Osteoblast (primary cell): ENCODE measurements around the gene RPUSD1. TPM values are rescaled to one million over a fixed set of nuclear protein-coding genes. Genes with fewer than 3 reads are reported as not detected.
"Not testable (repeated sequence)": the region's sequence is repeated elsewhere in the genome, so short reads cannot be mapped to it uniquely, and the experiment has no call there.

Source experiments
- DNase-seq: peaks from one replicate; pipeline ENCODE4 v3.0.0; 2011; ENCODE audit warnings: low spot score, mixed read lengths; ENCODE audit not compliant: insufficient read length; ENCODE audit errors: missing footprints
- H2AFZ ChIP-seq: 2 replicates; pipeline ENCODE4 v1.6.0; 2011; ENCODE audit warnings: mild to moderate bottlenecking, low read length
- H3K27ac ChIP-seq: 2 replicates; pipeline ENCODE4 v1.5.1; 2011; ENCODE audit warnings: mild to moderate bottlenecking, low read depth, low read length, moderate library complexity
- H3K27me3 ChIP-seq: 2 replicates; pipeline ENCODE4 v1.6.0; 2012; ENCODE audit warnings: mild to moderate bottlenecking, control low read depth, inconsistent platforms, low read length, moderate library complexity; ENCODE audit not compliant: insufficient read depth
- H3K36me3 ChIP-seq: 2 replicates; pipeline ENCODE4 v1.5.1; 2011; ENCODE audit warnings: mild to moderate bottlenecking, low read length, control low read depth, moderate library complexity; ENCODE audit not compliant: insufficient read depth
- H3K4me1 ChIP-seq: 2 replicates; pipeline ENCODE4 v1.5.1; 2011; ENCODE audit warnings: mild to moderate bottlenecking, low read length, control low read depth, moderate library complexity; ENCODE audit not compliant: insufficient read depth
- H3K4me2 ChIP-seq: 2 replicates; pipeline ENCODE4 v1.6.0; 2011; ENCODE audit warnings: mild to moderate bottlenecking, low read length; ENCODE audit not compliant: insufficient read depth
- H3K4me3 ChIP-seq: fragments of 200-600 bp; sonication (generic); 3 replicates; pipeline ENCODE4 v1.5.1; 2012; ENCODE audit warnings: mild to moderate bottlenecking, low read length, inconsistent platforms; ENCODE audit not compliant: insufficient read depth
- H3K79me2 ChIP-seq: 2 replicates; pipeline ENCODE4 v1.6.0; 2012; ENCODE audit warnings: mild to moderate bottlenecking, low read length, control low read depth, inconsistent platforms; ENCODE audit not compliant: insufficient read depth
- H3K9me3 ChIP-seq: 2 replicates; pipeline ENCODE4 v1.5.1; 2011; ENCODE audit warnings: low read depth, low read length, control low read depth
- H4K20me1 ChIP-seq: 2 replicates; pipeline ENCODE4 v1.6.0; 2012; ENCODE audit warnings: mild to moderate bottlenecking, low read length, control low read depth; ENCODE audit not compliant: insufficient read depth
- total RNA-seq: library from RNA; depleted of rRNA; stranded (reverse); fragments of >200 nt; gene quantifications from 2 replicates; pipeline ENCODE4 v1.2.3, GENCODE V29; 2012
- TF ChIP-seq, protein P1 (sequence below): IDR thresholded peaks from 2 replicates; pipeline ENCODE4 v1.5.1; 2011; ENCODE audit warnings: mild to moderate bottlenecking, low read depth, low read length, moderate library complexity; ENCODE audit errors: extremely low read depth

The RPUSD1 gene
- total RNA-seq, 1 donor, result 28.2 TPM

DNA sequence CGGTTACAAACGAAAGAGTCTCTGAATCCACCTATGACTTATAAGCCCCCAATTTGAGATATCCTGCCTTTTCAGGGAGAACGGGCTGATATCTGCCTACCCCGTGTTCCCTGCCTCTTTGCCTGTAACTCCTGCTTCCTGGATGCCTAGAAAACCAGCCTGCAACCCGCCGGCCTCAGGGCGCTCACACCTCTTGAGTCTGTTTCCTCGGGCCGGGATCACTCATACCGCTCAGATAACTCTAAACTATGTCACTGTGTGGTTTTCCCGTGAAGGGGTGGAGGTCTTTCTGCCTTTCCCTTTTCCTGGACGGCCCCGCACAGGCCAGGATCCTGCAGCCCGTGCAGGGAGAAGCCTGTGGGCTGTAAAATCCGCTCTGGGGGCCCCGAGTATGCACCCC, 10.4 kb downstream of the RPUSD1 start:
- peak overlapping the region; percentile 29 for H2AFZ ChIP-seq
- no peak for DNase-seq
- no peaks in the 10 kb centered on the region for H3K9me3 ChIP-seq
- H3K4me2 ChIP-seq, result no peak overlapping the region
- H3K4me3 ChIP-seq, result no peak overlapping the region
- H4K20me1 ChIP-seq, result no peaks in the 10 kb centered on the region
- H3K27me3 ChIP-seq, result peaks cover 6% of the 10 kb centered on the region
- no peaks in the 10 kb centered on the region for H3K79me2 ChIP-seq
- H3K36me3 ChIP-seq, result no peaks in the 10 kb centered on the region
- TF ChIP-seq, protein P1, sequence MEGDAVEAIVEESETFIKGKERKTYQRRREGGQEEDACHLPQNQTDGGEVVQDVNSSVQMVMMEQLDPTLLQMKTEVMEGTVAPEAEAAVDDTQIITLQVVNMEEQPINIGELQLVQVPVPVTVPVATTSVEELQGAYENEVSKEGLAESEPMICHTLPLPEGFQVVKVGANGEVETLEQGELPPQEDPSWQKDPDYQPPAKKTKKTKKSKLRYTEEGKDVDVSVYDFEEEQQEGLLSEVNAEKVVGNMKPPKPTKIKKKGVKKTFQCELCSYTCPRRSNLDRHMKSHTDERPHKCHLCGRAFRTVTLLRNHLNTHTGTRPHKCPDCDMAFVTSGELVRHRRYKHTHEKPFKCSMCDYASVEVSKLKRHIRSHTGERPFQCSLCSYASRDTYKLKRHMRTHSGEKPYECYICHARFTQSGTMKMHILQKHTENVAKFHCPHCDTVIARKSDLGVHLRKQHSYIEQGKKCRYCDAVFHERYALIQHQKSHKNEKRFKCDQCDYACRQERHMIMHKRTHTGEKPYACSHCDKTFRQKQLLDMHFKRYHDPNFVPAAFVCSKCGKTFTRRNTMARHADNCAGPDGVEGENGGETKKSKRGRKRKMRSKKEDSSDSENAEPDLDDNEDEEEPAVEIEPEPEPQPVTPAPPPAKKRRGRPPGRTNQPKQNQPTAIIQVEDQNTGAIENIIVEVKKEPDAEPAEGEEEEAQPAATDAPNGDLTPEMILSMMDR, result no peak
- no peaks in the 10 kb centered on the region for H3K4me1 ChIP-seq
- no peak overlapping the region for H3K27ac ChIP-seq

DNA sequence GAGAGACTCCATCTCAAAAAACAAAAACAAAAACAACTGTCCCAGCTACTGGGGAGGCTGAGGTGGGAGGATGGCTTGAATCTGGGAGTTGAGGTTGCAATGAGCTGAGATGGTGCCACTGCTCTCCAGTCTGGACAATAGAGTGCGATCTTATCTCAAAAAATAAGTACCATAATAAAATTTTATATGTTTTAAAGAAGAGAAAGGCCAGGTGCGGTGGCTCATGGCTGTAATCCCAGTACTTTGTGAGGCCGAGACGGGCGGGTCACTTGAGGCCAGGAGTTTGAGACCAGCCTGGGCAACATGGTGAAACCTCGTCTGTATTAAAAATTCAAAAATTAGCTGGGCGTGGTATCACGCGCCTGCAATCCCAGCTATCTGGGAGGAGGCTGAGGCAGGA, 11.4 kb downstream of the RPUSD1 start:
- TF ChIP-seq, protein P1, result no peak
- no peaks in the 10 kb centered on the region for H3K4me1 ChIP-seq
- H4K20me1 ChIP-seq, result no peaks in the 10 kb centered on the region
- no peaks in the 10 kb centered on the region for H3K36me3 ChIP-seq
- no peaks in the 10 kb centered on the region for H3K9me3 ChIP-seq
- no peak for DNase-seq
- no peak overlapping the region for H2AFZ ChIP-seq
- no peak overlapping the region for H3K4me3 ChIP-seq
- peaks cover 3% of the 10 kb centered on the region for H3K27me3 ChIP-seq
- no peaks in the 10 kb centered on the region for H3K79me2 ChIP-seq
- H3K27ac ChIP-seq, result no peak overlapping the region
- no peak overlapping the region for H3K4me2 ChIP-seq

- DNase-seq, H3K4me2 ChIP-seq, H2AFZ ChIP-seq: not testable (repeated sequence)
Measured at GRCh38 chr16:776298-776697, 11.9 kb downstream of the RPUSD1 start.

GRCh38 chr16:775236-775796, 12.9 kb downstream of the RPUSD1 start:
- Histone ChIP-seq H3K27ac (no peak overlapping the region), H3K4me3 (no peak overlapping the region), H3K9me3 (no peaks in the 10 kb centered on the region), H2AFZ (no peak overlapping the region), H3K4me2 (no peak overlapping the region), H4K20me1 (no peaks in the 10 kb centered on the region), H3K4me1 (no peaks in the 10 kb centered on the region), H3K27me3 (no peaks in the 10 kb centered on the region), H3K36me3 (no peaks in the 10 kb centered on the region), H3K79me2 (no peaks in the 10 kb centered on the region)
- TF ChIP-seq, protein P1, result no peak
- no peak for DNase-seq

More at GRCh38 chr16:776298-776697, 11.9 kb downstream of the RPUSD1 start:
- H3K79me2 ChIP-seq, H3K27me3 ChIP-seq, H3K27ac ChIP-seq, H3K4me1 ChIP-seq, H3K9me3 ChIP-seq, H4K20me1 ChIP-seq, H3K4me3 ChIP-seq, H3K36me3 ChIP-seq: not testable (repeated sequence)
